GM23338 (cell line): ENCODE measurements around the gene CHAT.
A peak's percentile ranks its signal among the peaks of the same experiment; 100 is the strongest.

Experiments used
- CREB1 ChIP-seq: fragments of 250-450 bp; sonication (Bioruptor Pico); IDR thresholded peaks from 2 replicates; pipeline ENCODE4 v1.5.0; 2020; ENCODE audit warnings: low read depth, mild to moderate bottlenecking, moderate library complexity
- CTCF ChIP-seq, 2 experiments: fragments of 200-600 bp in 1 of 2; sonication (generic) in 1 of 2; conservative IDR thresholded peaks; 2 replicates each; pipeline versions ENCODE4 v1.5.1 to v1.6.1; 2016 to 2017; ENCODE audit warnings: antibody characterized with exemption in 2 of 2, low read depth in 2 of 2, mild to moderate bottlenecking in 2 of 2, moderate library complexity in 1 of 2
- EZH2 ChIP-seq: fragments of 200-600 bp; sonication (generic); IDR thresholded peaks from one replicate; pipeline ENCODE4 v1.8.0; 2017; ENCODE audit warnings: antibody characterized with exemption, mild to moderate bottlenecking, low read depth; ENCODE audit not compliant: unreplicated experiment
- EZH2phosphoT487 ChIP-seq: fragments of 200-600 bp; sonication (generic); IDR thresholded peaks from one replicate; pipeline ENCODE4 v1.8.1; 2018; ENCODE audit warnings: antibody characterized with exemption; ENCODE audit not compliant: unreplicated experiment
- JUNB ChIP-seq: IDR thresholded peaks from one replicate; pipeline ENCODE4 v1.6.1; 2016; ENCODE audit warnings: antibody characterized with exemption; ENCODE audit not compliant: unreplicated experiment
- NANOG ChIP-seq: IDR thresholded peaks from 2 replicates; pipeline ENCODE4 v1.6.1; 2016; ENCODE audit warnings: antibody characterized with exemption, borderline replicate concordance
- POLR2AphosphoS5 ChIP-seq: IDR thresholded peaks from 2 replicates; pipeline ENCODE4 v1.6.1; 2016; ENCODE audit warnings: antibody characterized with exemption, low read depth
- REST ChIP-seq: IDR thresholded peaks from one replicate; pipeline ENCODE4 v1.6.1; 2018; ENCODE audit warnings: antibody characterized with exemption; ENCODE audit not compliant: unreplicated experiment
- STAT1 ChIP-seq: IDR thresholded peaks from one replicate; pipeline ENCODE4 v1.6.1; 2016; ENCODE audit warnings: antibody characterized with exemption; ENCODE audit not compliant: unreplicated experiment
- ZNF114 ChIP-seq: fragments of 250-450 bp; sonication (Bioruptor Pico); IDR thresholded peaks from 2 replicates; pipeline ENCODE4 v1.5.0; 2020; ENCODE audit warnings: mild to moderate bottlenecking, moderate library complexity
- ZNF331 ChIP-seq: fragments of 250-450 bp; sonication (Bioruptor Pico); IDR thresholded peaks from 2 replicates; pipeline ENCODE4 v1.5.0; 2020; ENCODE audit warnings: low read depth, mild to moderate bottlenecking, moderate library complexity
- TF ChIP-seq, protein P1 (sequence below): fragments of 250-450 bp; sonication (Bioruptor Pico); IDR thresholded peaks from 2 replicates; pipeline ENCODE4 v1.5.0; 2020; ENCODE audit warnings: mild to moderate bottlenecking, moderate library complexity

DNA sequence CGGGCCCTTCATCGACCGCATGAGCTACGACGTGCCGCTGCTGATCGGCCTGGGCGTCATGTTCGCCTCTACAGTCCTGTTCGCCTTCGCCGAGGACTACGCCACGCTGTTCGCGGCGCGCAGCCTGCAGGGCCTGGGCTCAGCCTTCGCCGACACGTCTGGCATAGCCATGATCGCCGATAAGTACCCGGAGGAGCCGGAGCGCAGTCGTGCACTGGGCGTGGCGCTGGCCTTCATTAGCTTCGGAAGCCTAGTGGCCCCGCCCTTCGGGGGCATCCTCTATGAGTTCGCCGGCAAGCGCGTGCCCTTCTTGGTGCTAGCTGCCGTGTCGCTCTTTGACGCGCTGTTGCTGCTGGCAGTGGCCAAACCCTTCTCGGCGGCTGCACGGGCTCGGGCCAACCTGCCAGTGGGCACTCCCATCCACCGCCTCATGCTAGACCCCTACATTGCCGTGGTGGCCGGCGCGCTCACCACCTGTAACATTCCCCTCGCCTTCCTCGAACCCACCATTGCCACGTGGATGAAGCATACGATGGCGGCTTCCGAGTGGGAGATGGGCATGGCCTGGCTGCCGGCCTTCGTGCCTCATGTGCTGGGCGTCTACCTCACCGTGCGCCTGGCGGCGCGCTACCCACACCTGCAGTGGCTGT is 2.5 kb upstream of the CHAT start:
- TF ChIP-seq REST (no peak), CTCF (conservative IDR thresholded peaks at IDR 0.05; ENCODE audit: low read depth in 2 of 2) (no peak; a peak in 1 of 4 replicates), EZH2 (peak; percentile 64), POLR2AphosphoS5 (no peak), JUNB (no peak), EZH2phosphoT487 (peak; percentile 80), CREB1 (CRISPR knock-in tag) (no peak), ZNF114 (CRISPR knock-in tag) (no peak), NANOG (no peak), ZNF331 (CRISPR knock-in tag) (no peak), STAT1 (no peak)
- TF ChIP-seq, protein P1, sequence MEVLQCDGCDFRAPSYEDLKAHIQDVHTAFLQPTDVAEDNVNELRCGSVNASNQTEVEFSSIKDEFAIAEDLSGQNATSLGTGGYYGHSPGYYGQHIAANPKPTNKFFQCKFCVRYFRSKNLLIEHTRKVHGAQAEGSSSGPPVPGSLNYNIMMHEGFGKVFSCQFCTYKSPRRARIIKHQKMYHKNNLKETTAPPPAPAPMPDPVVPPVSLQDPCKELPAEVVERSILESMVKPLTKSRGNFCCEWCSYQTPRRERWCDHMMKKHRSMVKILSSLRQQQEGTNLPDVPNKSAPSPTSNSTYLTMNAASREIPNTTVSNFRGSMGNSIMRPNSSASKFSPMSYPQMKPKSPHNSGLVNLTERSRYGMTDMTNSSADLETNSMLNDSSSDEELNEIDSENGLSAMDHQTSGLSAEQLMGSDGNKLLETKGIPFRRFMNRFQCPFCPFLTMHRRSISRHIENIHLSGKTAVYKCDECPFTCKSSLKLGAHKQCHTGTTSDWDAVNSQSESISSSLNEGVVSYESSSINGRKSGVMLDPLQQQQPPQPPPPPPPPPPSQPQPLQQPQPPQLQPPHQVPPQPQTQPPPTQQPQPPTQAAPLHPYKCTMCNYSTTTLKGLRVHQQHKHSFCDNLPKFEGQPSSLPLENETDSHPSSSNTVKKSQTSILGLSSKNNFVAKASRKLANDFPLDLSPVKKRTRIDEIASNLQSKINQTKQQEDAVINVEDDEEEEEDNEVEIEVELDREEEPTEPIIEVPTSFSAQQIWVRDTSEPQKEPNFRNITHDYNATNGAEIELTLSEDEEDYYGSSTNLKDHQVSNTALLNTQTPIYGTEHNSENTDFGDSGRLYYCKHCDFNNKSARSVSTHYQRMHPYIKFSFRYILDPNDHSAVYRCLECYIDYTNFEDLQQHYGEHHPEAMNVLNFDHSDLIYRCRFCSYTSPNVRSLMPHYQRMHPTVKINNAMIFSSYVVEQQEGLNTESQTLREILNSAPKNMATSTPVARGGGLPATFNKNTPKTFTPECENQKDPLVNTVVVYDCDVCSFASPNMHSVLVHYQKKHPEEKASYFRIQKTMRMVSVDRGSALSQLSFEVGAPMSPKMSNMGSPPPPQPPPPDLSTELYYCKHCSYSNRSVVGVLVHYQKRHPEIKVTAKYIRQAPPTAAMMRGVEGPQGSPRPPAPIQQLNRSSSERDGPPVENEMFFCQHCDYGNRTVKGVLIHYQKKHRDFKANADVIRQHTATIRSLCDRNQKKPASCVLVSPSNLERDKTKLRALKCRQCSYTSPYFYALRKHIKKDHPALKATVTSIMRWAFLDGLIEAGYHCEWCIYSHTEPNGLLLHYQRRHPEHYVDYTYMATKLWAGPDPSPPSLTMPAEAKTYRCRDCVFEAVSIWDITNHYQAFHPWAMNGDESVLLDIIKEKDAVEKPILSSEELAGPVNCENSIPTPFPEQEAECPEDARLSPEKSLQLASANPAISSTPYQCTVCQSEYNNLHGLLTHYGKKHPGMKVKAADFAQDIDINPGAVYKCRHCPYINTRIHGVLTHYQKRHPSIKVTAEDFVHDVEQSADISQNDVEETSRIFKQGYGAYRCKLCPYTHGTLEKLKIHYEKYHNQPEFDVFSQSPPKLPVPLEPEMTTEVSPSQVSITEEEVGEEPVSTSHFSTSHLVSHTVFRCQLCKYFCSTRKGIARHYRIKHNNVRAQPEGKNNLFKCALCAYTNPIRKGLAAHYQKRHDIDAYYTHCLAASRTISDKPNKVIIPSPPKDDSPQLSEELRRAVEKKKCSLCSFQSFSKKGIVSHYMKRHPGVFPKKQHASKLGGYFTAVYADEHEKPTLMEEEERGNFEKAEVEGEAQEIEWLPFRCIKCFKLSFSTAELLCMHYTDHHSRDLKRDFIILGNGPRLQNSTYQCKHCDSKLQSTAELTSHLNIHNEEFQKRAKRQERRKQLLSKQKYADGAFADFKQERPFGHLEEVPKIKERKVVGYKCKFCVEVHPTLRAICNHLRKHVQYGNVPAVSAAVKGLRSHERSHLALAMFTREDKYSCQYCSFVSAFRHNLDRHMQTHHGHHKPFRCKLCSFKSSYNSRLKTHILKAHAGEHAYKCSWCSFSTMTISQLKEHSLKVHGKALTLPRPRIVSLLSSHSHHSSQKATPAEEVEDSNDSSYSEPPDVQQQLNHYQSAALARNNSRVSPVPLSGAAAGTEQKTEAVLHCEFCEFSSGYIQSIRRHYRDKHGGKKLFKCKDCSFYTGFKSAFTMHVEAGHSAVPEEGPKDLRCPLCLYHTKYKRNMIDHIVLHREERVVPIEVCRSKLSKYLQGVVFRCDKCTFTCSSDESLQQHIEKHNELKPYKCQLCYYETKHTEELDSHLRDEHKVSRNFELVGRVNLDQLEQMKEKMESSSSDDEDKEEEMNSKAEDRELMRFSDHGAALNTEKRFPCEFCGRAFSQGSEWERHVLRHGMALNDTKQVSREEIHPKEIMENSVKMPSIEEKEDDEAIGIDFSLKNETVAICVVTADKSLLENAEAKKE (CRISPR knock-in tag): no peak
